GM12891 (cell line): ENCODE results near the gene HCN1.

Source experiments
- PAX5 ChIP-seq: IDR thresholded peaks from 2 replicates; pipeline ENCODE4 v1.6.1; 2011; ENCODE audit warnings: low read length, moderate library complexity, mild to moderate bottlenecking; ENCODE audit not compliant: insufficient read depth, severe bottlenecking
- POLR2A ChIP-seq: IDR thresholded peaks from 2 replicates; pipeline ENCODE4 v1.6.1; 2011; ENCODE audit warnings: low read depth, low read length, control low read depth
- POLR2AphosphoS5 ChIP-seq: IDR thresholded peaks from 2 replicates; pipeline ENCODE4 v1.6.1; 2011; ENCODE audit warnings: low read depth, low read length, control low read depth
- POU2F2 ChIP-seq: IDR thresholded peaks from 2 replicates; pipeline ENCODE4 v1.6.1; 2011; ENCODE audit warnings: low read depth, mild to moderate bottlenecking, control low read depth, low read length, moderate library complexity
- SPI1 ChIP-seq: IDR thresholded peaks from 2 replicates; pipeline ENCODE4 v1.6.1; 2011; ENCODE audit warnings: low read depth, low read length, control low read depth
- TAF1 ChIP-seq: IDR thresholded peaks from 2 replicates; pipeline ENCODE4 v1.6.1; 2011; ENCODE audit warnings: low read depth, low read length, control low read depth

GRCh38 chr5:45694255-45694814 is 1.8 kb downstream of the HCN1 start:
- no peak for TF ChIP-seq POLR2AphosphoS5
- TF ChIP-seq POLR2A: no peak
- TF ChIP-seq TAF1: no peak
- no peak for TF ChIP-seq PAX5
- no peak for TF ChIP-seq POU2F2
- TF ChIP-seq SPI1: no peak
